ENCODE results near the gene PAGR1. TPM values are rescaled to one million over a fixed set of nuclear protein-coding genes. Genes with fewer than 3 reads are reported as not detected.
A peak's percentile ranks its signal among the peaks of the same experiment; 100 is the strongest.

The PAGR1 gene
- total and polyA plus RNA-seq, 2 of the 13 experiments (the other 11 are each of a cell fraction or from before 2014, with no cell fraction given) = 9.8 to 66.4 TPM

DNA sequence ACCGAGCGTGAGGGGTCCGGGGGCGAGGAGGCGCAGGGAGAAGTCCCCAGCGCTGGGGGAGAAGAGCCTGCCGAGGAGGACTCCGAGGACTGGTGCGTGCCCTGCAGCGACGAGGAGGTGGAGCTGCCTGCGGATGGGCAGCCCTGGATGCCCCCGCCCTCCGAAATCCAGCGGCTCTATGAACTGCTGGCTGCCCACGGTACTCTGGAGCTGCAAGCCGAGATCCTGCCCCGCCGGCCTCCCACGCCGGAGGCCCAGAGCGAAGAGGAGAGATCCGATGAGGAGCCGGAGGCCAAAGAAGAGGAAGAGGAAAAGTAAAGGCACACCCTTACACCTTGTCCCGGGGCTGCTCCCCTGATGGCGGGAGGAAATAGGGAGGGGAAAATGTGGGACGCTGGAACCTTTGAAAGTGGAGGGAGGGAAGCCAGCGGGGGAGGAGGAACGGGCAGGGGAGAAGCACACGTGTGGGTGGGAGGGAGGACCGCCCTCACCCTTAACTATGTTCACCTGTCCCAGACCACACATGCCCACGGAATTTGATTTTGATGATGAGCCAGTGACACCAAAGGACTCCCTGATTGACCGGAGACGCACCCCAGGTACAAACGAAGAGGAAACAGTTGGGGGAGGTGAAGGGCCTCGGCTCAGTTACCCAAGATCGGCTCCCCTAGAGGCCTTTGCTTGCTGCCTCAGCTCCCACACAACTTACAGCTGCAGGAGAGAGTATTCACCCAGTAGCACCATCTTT is 916 bp downstream of the PAGR1 start (continued):
- TF ChIP-seq ZNF281 (CRISPR knock-in tag; IDR thresholded peaks at IDR 0.05; ENCODE audit: borderline replicate concordance) (peak; percentile 30; the same call in 1 of the 2 replicates), ZSCAN29 (CRISPR knock-in tag; conservative IDR thresholded peaks at IDR 0.05) (0 out of 2 replicates have a peak, but pooled peaks have one; percentile 8), ZFP91 (CRISPR knock-in tag; IDR thresholded peaks at IDR 0.05; ENCODE audit: borderline replicate concordance) (peak; percentile 85), ISL2 (CRISPR knock-in tag; IDR thresholded peaks at IDR 0.05) (0 out of 2 replicates have a peak, but pooled peaks have one; percentile 37), PITX1 (CRISPR knock-in tag; IDR thresholded peaks at IDR 0.05) (peak; percentile 59; the same call in 1 of the 2 replicates), NAIF1 (CRISPR knock-in tag; IDR thresholded peaks at IDR 0.05; ENCODE audit: borderline replicate concordance) (0 out of 2 replicates have a peak, but pooled peaks have one; percentile 29), SOX13 (IDR thresholded peaks at IDR 0.05) (no peak), SOX13 (CRISPR knock-in tag; conservative IDR thresholded peaks at IDR 0.05 in 1 of 2, IDR thresholded peaks at IDR 0.05 in 1 of 2) (no peak), IRX3 (CRISPR knock-in tag; IDR thresholded peaks at IDR 0.05; ENCODE audit: borderline replicate concordance, low read depth) (0 out of 2 replicates have a peak, but pooled peaks have one; percentile 11), ZNF746 (CRISPR knock-in tag; IDR thresholded peaks at IDR 0.05) (peak; percentile 78), ZNF543 (CRISPR knock-in tag; IDR thresholded peaks at IDR 0.05) (peak; percentile 14; the same call in 1 of the 2 replicates), RXRA (CRISPR knock-in tag; IDR thresholded peaks at IDR 0.05) (peak; percentile 13; the same call in 1 of the 2 replicates), MAZ (IDR thresholded peaks at IDR 0.05; ENCODE audit: borderline replicate concordance, low read depth, low read length) (no peak), MAZ (CRISPR knock-in tag; IDR thresholded peaks at IDR 0.05; ENCODE audit: low read depth) (peak; percentile 67; the same call in 1 of the 2 replicates), ZNF607 (CRISPR knock-in tag; IDR thresholded peaks at IDR 0.05; ENCODE audit: borderline replicate concordance) (no peak), RBAK (CRISPR knock-in tag; IDR thresholded peaks at IDR 0.05) (no peak), HNRNPL (IDR thresholded peaks at IDR 0.05; ENCODE audit: low read depth, low read length) (peak; percentile 60; the same call in 1 of the 2 replicates), LBX2 (CRISPR knock-in tag; IDR thresholded peaks at IDR 0.05; ENCODE audit: borderline replicate concordance) (0 out of 2 replicates have a peak, but pooled peaks have one; percentile 54), RBFOX2 (IDR thresholded peaks at IDR 0.05; ENCODE audit: low read depth, low read length) (0 out of 2 replicates have a peak, but pooled peaks have one; percentile 6), HHEX (CRISPR knock-in tag; IDR thresholded peaks at IDR 0.05) (no peak), ZNF549 (CRISPR knock-in tag; IDR thresholded peaks at IDR 0.05) (no peak), ZNF772 (CRISPR knock-in tag; IDR thresholded peaks at IDR 0.05) (0 out of 2 replicates have a peak, but pooled peaks have one; percentile 9)
- TF ChIP-seq, protein P1, sequence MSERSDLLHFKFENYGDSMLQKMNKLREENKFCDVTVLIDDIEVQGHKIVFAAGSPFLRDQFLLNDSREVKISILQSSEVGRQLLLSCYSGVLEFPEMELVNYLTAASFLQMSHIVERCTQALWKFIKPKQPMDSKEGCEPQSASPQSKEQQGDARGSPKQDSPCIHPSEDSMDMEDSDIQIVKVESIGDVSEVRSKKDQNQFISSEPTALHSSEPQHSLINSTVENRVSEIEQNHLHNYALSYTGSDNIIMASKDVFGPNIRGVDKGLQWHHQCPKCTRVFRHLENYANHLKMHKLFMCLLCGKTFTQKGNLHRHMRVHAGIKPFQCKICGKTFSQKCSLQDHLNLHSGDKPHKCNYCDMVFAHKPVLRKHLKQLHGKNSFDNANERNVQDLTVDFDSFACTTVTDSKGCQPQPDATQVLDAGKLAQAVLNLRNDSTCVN (CRISPR knock-in tag; IDR thresholded peaks at IDR 0.05; ENCODE audit: borderline replicate concordance) = peak; percentile 22; the same call in 1 of the 2 replicates

Data from HepG2 (cell line).